ENCODE measurements around the gene CFP.
A peak's percentile ranks its signal among the peaks of the same experiment; 100 is the strongest.
"Not testable (repeated sequence)": the region's sequence is repeated elsewhere in the genome, so short reads cannot be mapped to it uniquely, and the experiment has no call there.

Gene CFP

GRCh38 chrX:47629419-47630200, at the start of gene CFP:
TSS of gene CFP (minus strand) at chrX:47629930. CDS start at chrX:47629844, 86 bp downstream.
- DNase-seq: peak; percentile 19

- DNase-seq: not testable (repeated sequence)
Measured at GRCh38 chrX:47675959-47676859, 46.5 kb upstream of the CFP start.

- DNase-seq: no peak
Measured at GRCh38 chrX:47674776-47675175, 45.0 kb upstream of the CFP start.

- not testable (repeated sequence) for DNase-seq
Measured at GRCh38 chrX:47665797-47666196, 36.1 kb upstream of the CFP start.

DNA sequence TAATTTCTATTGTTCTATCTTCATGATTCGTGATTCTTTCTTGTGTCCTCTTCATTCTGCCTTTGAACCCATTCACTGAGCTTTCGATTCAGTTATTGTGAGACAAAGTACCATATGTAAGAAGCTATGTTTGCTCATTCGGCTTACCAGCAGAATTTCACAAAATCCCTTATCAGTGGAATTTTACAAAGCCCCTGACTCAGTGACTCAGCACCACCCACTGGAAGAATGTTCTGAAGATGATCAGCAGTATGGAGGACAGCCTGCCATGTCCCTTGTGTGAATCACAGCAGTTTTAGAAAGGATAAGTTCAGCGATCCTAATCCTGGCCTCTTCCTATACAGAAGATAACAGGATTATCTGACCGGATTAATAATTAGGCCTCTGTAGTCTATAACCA, 35.0 kb upstream of the CFP start:
- DNase-seq: no peak

DNA sequence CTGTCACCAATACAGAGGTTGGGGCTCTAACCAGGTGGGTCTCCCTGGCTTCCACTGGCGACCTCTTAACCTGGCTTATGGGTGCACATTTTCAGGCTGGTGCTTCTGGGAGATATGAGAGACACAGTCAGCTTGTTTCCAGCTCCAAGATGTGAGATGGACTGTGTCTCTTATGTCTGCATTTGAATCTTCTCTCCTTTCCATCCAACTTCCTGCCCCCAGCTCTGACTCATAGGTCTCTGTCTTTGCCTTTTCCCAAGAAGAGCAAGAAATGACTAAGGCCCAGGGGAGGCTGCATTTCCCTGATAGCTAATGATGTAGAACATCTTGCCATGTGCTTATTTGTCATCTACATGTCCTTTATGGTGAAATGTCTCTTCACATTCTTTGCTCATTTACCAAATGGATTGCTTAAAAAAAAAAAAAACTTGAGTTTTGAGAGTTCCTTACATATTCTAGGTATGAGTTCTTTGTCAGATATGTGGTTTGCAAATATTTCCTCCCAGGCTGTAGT, 32.5 kb upstream of the CFP start:
- DNase-seq: no peak

DNA sequence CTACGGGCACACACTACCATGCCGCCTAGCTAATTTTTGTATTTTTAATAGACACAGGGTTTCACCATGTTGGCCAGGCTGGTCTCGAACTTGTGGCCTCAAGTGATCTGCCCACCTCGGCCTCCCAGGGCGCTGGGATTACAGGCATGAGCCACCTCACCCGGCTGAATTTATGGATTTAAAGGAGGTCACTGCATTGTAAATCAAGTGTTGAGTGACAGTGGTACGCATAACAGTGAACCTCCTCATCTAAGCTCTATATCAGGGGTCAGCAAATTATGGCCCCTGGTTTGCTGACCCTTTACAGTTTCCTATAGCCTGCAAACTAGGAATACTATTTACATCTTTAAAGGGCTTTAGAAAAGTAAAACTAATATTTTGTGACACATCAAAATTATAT, 31.8 kb upstream of the CFP start:
- DNase-seq: no peak

- DNase-seq: no peak
Measured at GRCh38 chrX:47659421-47659726, 29.6 kb upstream of the CFP start.

DNA sequence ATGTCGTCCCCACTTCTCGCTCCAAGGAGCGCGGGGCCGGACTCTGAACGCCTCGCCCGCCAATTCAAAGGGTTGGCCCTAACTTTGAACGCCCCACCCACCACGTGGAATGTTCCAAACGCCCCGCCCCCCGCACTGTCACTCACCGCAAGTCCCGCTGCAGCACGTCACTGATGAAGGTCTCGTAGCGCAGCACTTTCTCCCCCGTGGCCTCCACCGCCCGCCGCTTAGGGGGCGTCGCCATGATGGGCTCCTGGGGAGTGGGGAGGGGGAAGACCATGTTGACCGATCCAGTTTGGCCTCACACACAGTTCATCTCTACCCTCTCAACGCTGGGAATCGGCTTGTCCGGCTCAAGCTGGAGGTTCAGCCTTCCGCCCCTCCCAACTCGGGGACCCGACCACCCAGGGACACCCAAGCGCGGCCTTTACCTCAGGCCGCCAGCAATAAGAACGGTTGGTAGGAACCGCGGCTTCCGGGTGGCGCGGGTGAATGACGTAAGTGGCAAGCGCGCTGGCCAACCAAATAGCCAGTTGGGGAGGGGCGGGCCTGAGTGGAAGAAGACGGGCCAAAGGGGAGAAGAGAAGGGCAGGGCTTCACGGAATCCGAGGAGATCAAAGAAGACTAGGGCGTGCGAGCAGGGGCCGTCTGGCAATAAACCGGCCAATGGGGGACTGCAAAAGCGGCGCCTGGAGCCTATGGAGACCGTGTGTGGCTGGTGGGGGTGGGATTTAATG, 29.1 kb upstream of the CFP start, which contains the start of gene UXT:
Gene UXT, minus strand, starts transcription at position 497 of the 737 bp plus-strand sequence. Its CDS starts 253 bp downstream, at position 244.
- DNase-seq: peak; percentile 95

DNA sequence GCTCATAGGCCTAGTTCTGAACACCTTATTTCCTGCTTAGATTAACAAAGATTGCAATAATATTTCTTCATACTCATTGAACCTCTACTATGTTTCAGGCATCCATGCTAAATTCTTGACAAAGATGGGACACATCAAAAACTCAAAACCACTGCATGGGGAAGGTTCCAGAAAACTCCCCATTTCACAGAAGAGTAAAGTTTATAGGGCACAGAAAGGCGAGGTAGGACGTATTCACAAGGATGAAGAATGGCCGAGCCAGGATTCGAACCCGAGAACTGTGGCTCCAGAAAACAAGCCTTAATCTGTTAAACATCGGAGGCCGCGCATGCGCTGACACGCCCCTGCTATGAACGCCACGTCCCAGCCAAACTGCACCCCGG, 28.6 kb upstream of the CFP start:
- no peak for DNase-seq

GRCh38 chrX:47651043-47651905, 21.5 kb upstream of the CFP start:
- no peak for DNase-seq

- peak; percentile 94 for DNase-seq
Measured at GRCh38 chrX:47650164-47651042, 20.7 kb upstream of the CFP start, which contains the start of gene ELK1. TSS of gene ELK1 (minus strand) at chrX:47650563. CDS start at chrX:47641441, 9,122 bp downstream.

DNA sequence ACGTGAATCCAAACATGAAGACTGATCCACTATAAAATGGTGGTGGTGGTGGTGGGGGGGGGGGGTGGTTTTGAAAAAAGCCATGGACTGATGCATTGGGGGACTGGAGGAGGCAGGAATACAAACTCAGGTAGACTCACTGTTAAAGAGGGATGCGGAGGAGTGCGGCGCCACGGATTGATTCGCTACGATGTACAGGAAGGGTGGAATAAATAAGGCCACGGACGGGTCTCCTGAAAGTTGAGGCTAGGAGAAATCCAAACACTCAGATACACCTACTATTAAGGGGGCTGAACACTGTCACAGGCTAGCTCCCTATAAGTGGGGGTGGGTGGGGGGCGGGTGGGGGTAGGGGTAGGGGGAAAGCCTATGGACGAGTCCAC, 20.0 kb upstream of the CFP start:
- no peak for DNase-seq

GRCh38 chrX:47649271-47649670, 19.5 kb upstream of the CFP start:
- DNase-seq: no peak

GRCh38 chrX:47648376-47648775, 18.6 kb upstream of the CFP start:
- DNase-seq: no peak

- no peak for DNase-seq
Measured at GRCh38 chrX:47646636-47647035, 16.9 kb upstream of the CFP start.

GRCh38 chrX:47645530-47645929, 15.8 kb upstream of the CFP start:
- DNase-seq: no peak

DNA sequence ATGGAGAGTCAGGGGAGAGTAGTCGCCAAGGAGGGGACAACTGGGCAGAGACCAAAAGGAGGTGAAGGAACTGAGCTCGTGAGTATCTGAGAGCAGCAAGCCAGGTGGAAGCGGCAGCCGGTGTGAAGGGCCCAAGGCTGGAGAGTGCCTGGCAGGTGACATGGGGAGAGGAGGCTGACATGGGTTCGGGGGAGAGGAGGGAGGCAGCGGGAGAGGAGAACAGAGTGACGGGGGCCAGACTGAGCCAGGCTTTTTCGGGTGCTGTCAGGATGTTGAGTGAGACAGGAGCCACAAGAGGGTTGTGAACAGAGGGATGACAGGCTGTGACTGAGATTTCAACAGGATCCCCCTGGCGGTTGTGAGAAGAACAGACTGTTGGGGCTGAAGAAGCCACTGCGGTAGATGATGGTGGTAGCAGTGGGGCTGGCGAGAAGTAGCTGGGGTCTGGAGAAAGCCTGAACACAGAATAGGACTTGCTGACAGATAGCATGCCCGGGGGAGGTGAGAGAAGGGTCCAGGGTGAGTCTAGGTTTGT, 14.9 kb upstream of the CFP start:
- peak; percentile 25 for DNase-seq

- DNase-seq: peak; percentile 36
Measured at GRCh38 chrX:47643926-47644325, 14.2 kb upstream of the CFP start.

DNA sequence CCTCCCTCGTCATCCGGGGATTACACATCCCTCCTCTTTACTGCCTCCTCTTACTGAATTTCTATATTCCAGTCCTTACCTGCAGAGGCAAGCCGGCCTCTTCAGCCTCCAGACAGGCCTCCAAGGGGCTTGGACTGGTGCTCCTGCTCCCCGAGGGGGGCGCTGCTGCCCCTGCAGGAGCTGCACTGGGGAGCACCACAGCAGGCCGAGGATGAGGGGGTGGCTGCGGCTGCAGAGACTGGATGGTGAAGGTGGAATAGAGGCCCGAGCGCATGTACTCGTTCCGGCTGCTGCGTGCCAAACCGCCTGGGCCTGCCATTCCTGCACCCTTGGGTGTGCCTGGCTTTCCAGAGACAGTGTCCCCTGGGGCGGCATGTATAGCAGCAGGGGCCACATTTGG, 9.1 kb upstream of the CFP start:
- DNase-seq: no peak
